ENCODE measurements around the gene ATP6V1F.

Gene ATP6V1F

GRCh38 chr7:128849156-128849515, 13.5 kb upstream of the ATP6V1F start:
- FAIRE-seq: no peak

GRCh38 chr7:128849804-128850490, 12.7 kb upstream of the ATP6V1F start:
- FAIRE-seq: no peak

GRCh38 chr7:128852537-128853254, 10.0 kb upstream of the ATP6V1F start:
- no peak for FAIRE-seq

DNA sequence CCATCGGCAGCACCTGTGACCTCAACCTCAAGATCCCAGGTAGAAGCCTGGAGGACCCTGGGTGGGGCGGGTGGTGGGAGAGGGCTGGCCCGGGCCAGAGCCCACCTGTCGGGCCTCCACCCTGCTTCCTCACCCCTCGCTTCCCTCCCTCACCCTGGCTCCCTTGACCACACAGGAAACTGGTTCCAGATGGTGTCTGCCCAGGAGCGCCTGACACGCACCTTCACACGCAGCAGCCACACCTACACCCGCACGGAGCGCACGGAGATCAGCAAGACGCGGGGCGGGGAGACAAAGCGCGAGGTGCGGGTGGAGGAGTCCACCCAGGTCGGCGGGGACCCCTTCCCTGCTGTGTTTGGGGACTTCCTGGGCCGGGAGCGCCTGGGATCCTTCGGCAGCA, 8.9 kb upstream of the ATP6V1F start:
- no peak for FAIRE-seq

DNA sequence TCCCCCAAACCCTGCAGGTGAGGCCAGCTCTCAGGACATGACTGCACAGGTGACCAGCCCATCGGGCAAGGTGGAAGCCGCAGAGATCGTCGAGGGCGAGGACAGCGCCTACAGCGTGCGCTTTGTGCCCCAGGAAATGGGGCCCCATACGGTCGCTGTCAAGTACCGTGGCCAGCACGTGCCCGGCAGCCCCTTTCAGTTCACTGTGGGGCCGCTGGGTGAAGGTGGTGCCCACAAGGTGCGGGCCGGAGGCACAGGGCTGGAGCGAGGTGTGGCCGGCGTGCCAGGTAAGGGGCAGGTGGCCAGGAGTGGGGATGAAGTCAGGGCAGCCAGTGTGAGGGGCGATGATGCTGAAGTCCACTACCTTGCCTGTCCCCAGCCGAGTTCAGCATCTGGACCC, 8.3 kb upstream of the ATP6V1F start:
- no peak for FAIRE-seq

DNA sequence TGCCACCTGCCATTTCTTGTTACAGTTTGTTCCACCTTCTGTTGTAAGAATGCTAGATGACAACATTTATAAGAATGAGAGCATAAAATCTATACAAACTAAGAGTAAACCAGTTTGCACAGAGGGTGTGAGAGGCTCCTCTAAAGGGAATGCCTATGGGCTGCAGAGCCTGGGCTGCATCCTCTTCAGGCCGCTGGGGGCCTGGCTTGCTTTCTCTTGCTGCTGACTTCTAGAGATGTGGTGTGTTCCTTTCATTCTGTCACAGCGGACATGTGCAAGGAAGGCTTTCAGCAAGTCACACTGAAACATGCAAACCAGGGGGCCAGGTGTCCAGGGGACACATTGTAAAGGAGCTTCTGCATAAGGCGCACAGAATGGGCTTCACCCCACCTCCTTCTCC, 7.1 kb upstream of the ATP6V1F start:
- FAIRE-seq: no peak

DNA sequence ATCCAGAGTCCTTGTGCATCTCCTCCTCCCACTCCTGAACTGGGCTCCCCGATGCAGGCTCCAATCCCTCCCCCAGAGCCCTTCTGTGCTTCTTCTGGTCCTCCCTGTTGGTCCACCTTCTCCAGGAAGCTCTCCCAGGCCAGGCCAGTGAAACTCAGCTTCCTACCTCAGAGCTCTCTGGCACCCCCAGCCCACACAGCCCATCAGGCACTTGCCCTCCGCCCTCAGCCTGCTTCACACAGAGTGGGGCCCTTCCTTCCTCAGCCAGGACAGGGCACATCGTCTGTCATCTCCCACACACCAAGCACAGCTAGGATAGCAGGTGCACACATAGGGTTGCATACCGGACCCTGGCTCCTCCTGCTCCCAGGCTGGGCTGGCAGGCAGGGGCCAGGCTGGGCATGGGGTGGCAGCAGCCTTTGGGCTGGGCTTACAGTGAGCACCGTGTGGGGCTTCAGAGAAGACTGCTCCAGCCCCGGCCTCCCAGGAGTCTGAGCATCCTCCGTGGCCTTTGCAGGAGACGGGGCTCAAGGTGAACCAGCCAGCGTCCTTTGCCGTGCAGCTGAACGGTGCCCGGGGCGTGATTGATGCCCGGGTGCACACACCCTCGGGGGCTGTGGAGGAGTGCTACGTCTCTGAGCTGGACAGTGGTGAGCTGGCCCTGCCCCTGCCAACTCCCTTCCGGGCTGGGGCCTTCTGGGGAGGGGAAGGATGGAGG, 6.5 kb upstream of the ATP6V1F start:
- no peak for FAIRE-seq

DNA sequence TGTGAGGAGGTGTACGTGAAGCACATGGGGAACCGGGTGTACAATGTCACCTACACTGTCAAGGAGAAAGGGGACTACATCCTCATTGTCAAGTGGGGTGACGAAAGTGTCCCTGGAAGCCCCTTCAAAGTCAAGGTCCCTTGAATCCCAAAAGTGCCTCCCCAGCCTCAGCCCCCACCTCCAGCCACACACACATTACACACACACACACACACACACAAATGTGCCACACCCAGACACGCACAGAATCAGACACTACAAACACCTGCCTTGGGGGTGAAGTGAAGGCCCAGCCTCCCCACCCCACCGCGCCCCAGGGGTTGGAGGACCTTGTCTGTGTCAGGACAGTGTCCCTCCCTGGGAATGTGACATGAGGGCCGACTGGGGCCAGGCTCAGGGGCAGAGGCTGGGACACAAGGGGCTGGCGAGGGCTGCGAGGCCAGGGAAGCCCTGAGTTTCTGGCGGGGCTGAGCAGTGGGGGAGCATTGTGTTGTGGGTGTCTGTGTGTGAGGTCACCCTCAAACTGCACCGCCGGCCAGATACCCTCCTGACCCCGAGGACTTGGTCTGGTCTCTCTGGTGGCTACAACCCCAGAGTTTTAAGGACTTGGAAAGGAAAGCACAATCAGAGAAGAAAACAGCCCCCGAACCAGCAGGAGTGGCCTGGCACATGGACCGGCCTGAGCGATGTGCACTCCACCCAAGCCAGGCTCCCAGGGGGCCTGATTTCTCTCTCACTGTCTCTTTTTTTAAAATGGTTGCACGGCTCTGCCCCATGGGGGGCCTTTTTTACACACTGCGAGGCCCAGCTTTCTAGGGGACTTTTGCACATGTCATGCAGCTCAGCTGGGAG, 4.0 kb upstream of the ATP6V1F start:
- FAIRE-seq: no peak

- FAIRE-seq: no peak
Measured at GRCh38 chr7:128859232-128860157, 3.2 kb upstream of the ATP6V1F start.

DNA sequence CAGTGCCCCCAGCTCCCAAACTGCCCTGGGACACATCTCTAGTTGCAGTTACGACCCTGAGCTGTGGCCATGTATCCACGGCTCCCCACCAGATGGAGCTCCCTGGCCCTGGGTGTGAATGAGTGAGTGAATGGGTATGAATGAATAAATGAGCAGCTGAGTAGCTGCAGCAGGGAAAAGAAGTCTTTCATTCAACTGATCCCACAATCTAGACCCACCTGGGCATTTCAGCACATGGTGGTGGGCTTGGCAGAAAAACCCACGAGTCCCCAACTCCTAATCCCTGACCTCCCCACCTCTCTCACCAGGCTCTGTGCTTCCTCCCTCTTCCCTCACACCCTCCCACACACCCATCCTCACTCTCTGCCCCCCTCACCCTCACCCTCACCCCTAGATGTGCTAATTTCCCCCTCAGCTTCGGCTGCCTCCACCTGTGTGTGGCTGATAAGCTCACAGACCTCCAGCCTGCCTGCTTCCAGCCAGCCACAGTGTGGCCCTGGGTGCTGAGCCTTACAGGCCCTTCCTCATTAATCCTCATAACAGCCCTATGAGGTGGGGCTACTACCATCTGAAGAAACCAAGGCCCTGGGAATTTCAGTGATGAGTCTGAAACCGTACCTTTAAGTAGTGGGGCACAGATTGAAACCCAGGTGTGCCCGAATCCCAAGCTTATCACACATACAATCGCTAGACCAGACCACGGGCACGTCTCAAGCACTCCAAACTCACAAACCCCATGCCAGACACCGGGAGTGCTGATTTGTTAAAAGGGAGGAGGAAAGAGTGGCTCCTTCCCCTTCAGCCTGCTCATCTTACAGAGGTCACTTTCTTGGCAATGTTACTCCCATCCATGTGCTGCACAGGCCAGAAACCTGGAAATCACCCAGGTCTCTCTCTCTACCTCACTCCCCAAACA, 2.2 kb upstream of the ATP6V1F start:
- no peak for FAIRE-seq

- no peak for FAIRE-seq
Measured at GRCh38 chr7:128861957-128862570, 592 bp upstream of the ATP6V1F start.

GRCh38 chr7:128863433-128863989, 855 bp downstream of the ATP6V1F start:
- FAIRE-seq: no peak

DNA sequence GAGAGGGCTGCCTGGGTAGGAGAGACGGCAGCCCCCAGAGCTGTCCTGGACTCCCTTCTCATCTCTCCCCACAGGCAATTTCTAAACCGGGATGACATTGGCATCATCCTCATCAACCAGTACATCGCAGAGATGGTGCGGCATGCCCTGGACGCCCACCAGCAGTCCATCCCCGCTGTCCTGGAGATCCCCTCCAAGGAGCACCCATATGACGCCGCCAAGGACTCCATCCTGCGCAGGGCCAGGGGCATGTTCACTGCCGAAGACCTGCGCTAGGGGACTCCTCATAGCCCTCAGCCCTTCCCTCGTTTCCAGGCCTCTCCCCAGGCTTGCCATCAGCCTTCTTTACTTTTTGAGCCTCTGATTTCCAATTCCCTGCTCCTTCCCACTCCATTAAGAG, 2.6 kb downstream of the ATP6V1F start:
- no peak for FAIRE-seq

DNA sequence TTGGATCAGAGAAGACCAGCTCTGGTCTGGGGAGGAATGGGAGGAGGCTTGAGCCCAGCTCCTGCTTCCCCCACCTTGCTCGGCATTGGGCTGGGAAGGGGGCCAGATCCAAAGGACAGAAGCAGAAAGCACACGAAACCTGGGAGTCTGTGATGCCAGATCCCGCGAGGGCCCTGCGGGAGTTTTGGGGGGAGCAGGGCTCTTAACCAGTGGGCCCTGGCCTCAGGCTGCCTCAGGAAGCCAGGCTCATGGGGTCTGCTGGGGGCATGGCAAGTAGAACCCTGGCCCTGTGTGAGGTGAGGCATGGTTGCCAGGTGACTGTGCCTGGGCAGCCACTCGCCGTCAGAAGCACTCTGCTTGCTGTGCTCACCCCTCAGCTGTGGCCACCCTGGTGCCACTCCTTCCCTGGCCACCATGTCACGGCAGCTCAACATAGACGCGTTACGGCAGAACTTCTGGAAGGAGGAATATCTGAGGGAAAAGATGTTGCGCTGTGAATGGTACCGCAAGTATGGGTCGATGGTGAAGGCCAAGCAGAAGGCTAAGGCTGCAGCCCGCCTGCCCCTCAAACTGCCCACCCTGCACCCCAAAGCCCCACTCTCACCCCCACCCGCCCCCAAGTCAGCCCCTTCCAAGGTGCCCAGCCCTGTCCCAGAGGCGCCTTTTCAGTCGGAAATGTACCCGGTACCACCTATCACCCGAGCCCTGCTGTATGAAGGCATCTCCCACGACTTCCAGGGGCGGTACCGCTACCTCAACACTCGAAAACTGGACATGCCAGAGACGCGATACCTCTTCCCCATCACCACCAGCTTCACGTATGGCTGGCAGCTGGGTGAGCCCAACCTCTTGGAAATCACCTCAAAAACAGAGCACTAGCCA, 3.6 kb downstream of the ATP6V1F start:
- no peak for FAIRE-seq

DNA sequence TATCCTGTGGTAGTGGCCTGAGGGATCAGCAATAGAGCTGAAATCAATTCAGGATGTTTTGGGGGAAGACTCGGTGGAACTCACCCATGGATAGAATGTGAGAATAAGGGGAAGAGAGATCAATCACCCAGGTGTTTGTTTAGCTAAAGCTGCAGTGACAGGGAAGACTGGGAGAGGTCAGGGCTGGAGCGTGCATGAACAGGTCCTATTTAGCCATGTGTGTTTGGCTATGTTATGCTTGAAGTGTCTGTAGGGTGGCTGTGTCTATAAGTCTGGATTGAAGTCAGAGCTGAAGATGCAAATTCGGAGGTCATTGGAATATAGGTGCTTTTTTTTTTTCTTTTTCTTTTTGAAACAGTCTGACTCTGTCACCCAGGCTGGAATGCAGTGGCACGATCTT, 4.6 kb downstream of the ATP6V1F start:
- FAIRE-seq: no peak

DNA sequence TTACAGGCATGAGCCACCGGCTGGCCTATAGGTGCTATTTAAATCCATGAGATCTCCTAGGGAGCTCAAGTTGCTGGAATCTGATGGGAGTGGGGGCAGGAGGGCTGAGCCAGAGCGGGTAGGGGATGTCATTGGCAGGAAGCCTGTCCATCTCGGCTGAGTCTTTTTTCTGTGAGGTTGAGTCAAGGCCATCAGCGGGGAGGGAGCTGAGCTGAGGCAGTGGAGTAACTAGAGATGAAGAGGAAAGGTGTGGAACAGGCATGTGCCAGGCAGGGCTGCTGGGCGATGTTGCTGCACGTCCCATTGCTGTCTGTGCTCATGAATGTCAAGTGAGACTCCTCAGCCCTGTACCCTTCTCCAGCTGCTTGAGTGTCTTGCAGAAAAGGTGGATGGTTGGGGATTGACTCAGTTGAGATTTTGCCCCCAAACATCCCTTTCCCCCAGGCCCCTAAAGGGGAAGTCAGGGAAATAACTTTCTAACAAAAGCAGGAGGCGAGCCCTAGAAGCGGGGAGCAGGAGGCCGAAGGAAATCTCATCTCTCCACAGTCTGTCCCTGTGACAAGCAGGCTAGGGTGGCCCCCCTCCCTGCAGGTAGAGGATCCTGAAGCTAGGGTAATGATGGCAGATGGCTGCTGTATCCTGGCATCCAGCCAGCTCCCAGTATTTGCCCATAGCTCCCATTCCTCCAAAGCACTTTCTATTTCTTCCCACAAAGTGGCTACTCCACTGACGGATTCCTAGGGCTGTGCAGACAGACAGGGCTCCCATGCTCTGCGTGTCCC, 5.4 kb downstream of the ATP6V1F start:
- no peak for FAIRE-seq

DNA sequence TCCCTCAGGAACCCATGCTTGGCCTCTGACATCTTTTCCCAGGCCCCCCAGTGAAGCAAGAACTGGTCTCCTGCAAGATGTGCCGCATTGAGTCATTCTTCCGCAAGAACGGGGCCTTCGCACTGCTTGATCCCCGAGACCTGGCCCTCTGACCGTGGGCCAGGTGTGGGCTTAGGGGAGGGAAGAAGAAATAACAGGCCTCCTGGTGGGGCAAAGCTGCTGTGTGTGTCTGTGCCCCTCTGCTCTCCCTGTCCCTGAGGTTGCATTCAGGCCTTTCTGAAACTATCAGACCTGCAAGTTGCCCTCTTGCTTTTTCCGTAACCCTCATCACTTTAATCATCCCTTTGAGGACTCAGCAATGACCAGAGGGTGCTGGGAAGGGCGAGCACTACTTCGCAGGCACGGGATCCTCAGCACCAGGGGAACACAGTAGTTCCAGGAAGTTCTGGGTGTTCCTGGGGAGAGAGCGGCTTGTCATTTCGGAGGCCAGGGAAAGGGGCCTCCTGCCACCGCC, 6.0 kb downstream of the ATP6V1F start:
- no peak for FAIRE-seq

Data from colon (tissue), 2 donors.